ENCODE data around the gene MLPH. TPM values are rescaled to one million over a fixed set of nuclear protein-coding genes. Genes with fewer than 3 reads are reported as not detected.
A peak's percentile ranks its signal among the peaks of the same experiment; 100 is the strongest.

The MLPH gene
- total RNA-seq, 2 donors from 2014 or later = not detected

GRCh38 chr2:237574467-237574866, 87.4 kb downstream of the MLPH start:
- H3K27me3 Mint-ChIP-seq = peaks cover 0 to 4% of the 10 kb centered on the region in 2 donors
- ATAC-seq = no peak

GRCh38 chr2:237574894-237575868, 88.1 kb downstream of the MLPH start:
- Mint-ChIP-seq H3K36me3 (no peaks in the 10 kb centered on the region), H3K4me1 (ENCODE audit: low read depth in 2 of 2) (peaks cover 0 to 5% of the 10 kb centered on the region in 2 donors), H3K27me3 (peaks cover 0 to 4% of the 10 kb centered on the region in 2 donors), H3K27ac (no peak overlapping the region), H3K4me3 (no peak overlapping the region), H3K9me3 (no peaks in the 10 kb centered on the region)
- no peak for ATAC-seq
- DNase-seq (ENCODE audit: low spot score) = no peak

More at GRCh38 chr2:237574467-237574866, 87.4 kb downstream of the MLPH start:
- Mint-ChIP-seq H3K4me3 (no peak overlapping the region), H3K36me3 (no peaks in the 10 kb centered on the region), H3K4me1 (ENCODE audit: low read depth in 2 of 2) (peaks cover 0 to 5% of the 10 kb centered on the region in 2 donors), H3K27ac (no peak overlapping the region), H3K9me3 (no peaks in the 10 kb centered on the region)
- no peak for DNase-seq (ENCODE audit: low spot score)

DNA sequence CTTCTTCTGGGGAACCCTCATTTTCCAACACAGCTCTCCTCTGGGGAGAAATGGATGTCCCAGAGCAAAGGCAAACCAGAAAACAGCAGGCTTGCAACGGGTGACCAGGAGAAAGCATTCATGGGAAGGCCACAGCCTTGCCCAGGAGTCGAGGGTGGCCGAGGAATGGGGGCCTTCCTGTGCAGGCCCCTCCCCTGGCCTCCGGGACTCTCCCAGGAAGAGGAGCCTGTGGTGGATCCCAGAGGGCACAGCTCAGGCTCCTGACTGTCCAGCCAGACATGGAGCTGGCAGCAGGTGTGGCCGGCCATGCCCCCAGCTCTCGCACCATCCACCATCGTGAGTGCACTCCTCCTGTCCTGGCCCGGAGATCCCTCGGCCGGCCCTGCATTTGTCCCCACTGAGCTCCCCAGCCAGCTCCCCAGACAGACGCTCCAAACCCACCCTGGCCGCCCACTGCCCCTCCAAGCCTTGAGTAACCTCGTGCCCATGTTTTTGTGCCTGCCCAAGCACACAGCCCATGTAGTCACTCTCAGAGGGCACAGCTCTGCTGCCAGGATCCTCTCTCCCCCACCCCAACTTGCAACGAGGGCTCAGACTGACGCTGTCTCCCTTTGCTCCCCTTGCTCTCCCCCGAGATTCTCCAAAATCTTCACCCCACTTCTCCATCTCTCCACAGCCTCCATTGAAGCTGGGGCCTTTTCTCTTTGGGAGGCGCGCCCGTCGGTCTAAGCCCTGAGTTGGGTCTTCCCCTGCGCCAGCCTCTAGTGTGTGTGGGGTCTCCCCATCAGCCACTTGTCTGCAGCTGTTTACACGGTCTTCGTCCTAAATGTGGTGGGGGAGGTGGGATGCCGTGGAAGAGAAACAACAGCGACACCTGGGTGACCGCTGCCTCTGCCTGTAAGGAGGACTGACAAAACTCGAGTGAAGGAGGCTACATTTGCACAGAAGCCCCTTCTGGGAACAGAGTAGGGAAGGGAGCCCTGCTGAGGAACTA, 89.1 kb downstream of the MLPH start:
- H3K27ac Mint-ChIP-seq = no peak overlapping the region
- no peak for ATAC-seq
- H3K36me3 Mint-ChIP-seq = no peaks in the 10 kb centered on the region
- peaks cover 0 to 5% of the 10 kb centered on the region in 2 donors for H3K4me1 Mint-ChIP-seq (ENCODE audit: low read depth in 2 of 2)
- DNase-seq (ENCODE audit: low spot score) = no peak
- no peak overlapping the region for H3K4me3 Mint-ChIP-seq
- peaks cover 0 to 4% of the 10 kb centered on the region in 2 donors for H3K27me3 Mint-ChIP-seq
- no peaks in the 10 kb centered on the region for H3K9me3 Mint-ChIP-seq

- Mint-ChIP-seq H3K27ac (no peak overlapping the region), H3K9me3 (no peaks in the 10 kb centered on the region), H3K27me3 (peaks cover 0 to 4% of the 10 kb centered on the region in 2 donors), H3K36me3 (no peaks in the 10 kb centered on the region), H3K4me1 (ENCODE audit: low read depth in 2 of 2) (peaks cover 0 to 3% of the 10 kb centered on the region in 2 donors), H3K4me3 (no peak overlapping the region)
- DNase-seq (ENCODE audit: low spot score) (no peak), ATAC-seq (no peak)
Observed at GRCh38 chr2:237576974-237577373, 89.9 kb downstream of the MLPH start.

GRCh38 chr2:237577458-237577857, 90.4 kb downstream of the MLPH start:
- Mint-ChIP-seq H3K27ac (no peak overlapping the region), H3K9me3 (no peaks in the 10 kb centered on the region), H3K36me3 (no peaks in the 10 kb centered on the region), H3K4me1 (ENCODE audit: low read depth in 2 of 2) (no peaks in the 10 kb centered on the region), H3K27me3 (peaks cover 0 to 3% of the 10 kb centered on the region in 2 donors), H3K4me3 (no peak overlapping the region)
- DNase-seq (ENCODE audit: low spot score) (no peak), ATAC-seq (no peak)

GRCh38 chr2:237577956-237578870, 91.2 kb downstream of the MLPH start:
- Mint-ChIP-seq H3K4me1 (ENCODE audit: low read depth in 2 of 2) (no peaks in the 10 kb centered on the region), H3K9me3 (no peaks in the 10 kb centered on the region), H3K36me3 (no peaks in the 10 kb centered on the region), H3K27ac (no peak overlapping the region), H3K27me3 (peaks cover 0 to 2% of the 10 kb centered on the region in 2 donors), H3K4me3 (no peak overlapping the region)
- ATAC-seq = no peak
- no peak for DNase-seq (ENCODE audit: low spot score)

- Mint-ChIP-seq H3K4me3 (no peak overlapping the region), H3K27ac (no peak overlapping the region), H3K27me3 (peaks cover 0 to 2% of the 10 kb centered on the region in 2 donors), H3K4me1 (ENCODE audit: low read depth in 2 of 2) (no peaks in the 10 kb centered on the region), H3K9me3 (no peaks in the 10 kb centered on the region), H3K36me3 (no peaks in the 10 kb centered on the region)
- no peak for ATAC-seq
- no peak for DNase-seq (ENCODE audit: low spot score)
Observed at GRCh38 chr2:237581326-237581725, 94.3 kb downstream of the MLPH start.

GRCh38 chr2:237581751-237582746, 95.0 kb downstream of the MLPH start:
- peaks cover 0 to 5% of the 10 kb centered on the region in 2 donors for H3K27me3 Mint-ChIP-seq
- no peak for DNase-seq (ENCODE audit: low spot score)
- no peaks in the 10 kb centered on the region for H3K9me3 Mint-ChIP-seq
- no peak overlapping the region for H3K4me3 Mint-ChIP-seq
- ATAC-seq = peak in 1 of 2 donors; percentile 50
- H3K4me1 Mint-ChIP-seq (ENCODE audit: low read depth in 2 of 2) = no peaks in the 10 kb centered on the region
- no peak overlapping the region for H3K27ac Mint-ChIP-seq
- H3K36me3 Mint-ChIP-seq = no peaks in the 10 kb centered on the region

DNA sequence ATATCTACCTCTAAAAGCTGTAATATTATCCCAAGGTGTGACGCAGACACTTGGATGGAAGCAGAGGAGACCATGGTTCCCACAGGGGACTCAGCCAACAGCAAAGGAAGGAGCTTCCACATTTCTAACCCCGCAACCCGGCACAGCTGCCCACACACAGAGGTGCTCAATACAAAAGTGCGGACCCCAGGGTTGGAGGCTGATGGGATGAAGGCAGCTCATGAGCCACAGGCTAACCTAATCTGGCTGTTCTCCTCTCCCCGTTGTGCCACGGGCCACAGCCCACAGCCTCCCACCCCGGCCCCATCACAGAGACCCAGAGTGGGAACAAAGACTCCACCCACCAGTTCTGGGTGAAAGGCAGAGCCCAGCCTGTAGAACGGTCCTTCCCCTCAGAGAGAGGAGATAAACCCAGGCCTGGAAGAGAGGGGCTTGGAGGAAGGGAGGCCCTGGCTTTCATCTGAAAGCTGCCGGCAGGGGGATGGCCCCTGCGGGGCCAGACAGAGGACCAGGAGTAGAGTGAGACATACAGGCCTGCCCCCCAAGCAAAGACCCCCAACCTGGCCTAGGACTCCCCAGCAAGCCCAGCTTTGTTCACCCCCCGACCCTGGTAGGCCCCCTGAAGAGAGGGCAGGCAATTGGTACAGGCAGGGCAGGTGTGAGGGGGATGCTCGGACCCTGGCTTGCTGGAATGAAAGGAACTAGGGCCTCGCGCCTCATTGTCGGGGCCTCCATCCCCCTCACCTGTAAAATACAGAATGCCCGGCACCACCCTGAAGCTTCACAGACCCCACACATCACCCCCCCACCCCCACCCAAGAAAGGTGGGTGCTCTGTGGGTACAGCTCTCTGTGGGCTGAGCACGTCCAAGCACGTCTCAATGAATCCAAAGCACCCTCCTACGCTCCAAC, 96.6 kb downstream of the MLPH start:
- Mint-ChIP-seq H3K4me3 (no peak overlapping the region), H3K9me3 (no peaks in the 10 kb centered on the region), H3K27me3 (peaks cover 0 to 3% of the 10 kb centered on the region in 2 donors), H3K27ac (no peak overlapping the region), H3K4me1 (ENCODE audit: low read depth in 2 of 2) (no peaks in the 10 kb centered on the region), H3K36me3 (no peaks in the 10 kb centered on the region)
- no peak for DNase-seq (ENCODE audit: low spot score)
- no peak for ATAC-seq

DNA sequence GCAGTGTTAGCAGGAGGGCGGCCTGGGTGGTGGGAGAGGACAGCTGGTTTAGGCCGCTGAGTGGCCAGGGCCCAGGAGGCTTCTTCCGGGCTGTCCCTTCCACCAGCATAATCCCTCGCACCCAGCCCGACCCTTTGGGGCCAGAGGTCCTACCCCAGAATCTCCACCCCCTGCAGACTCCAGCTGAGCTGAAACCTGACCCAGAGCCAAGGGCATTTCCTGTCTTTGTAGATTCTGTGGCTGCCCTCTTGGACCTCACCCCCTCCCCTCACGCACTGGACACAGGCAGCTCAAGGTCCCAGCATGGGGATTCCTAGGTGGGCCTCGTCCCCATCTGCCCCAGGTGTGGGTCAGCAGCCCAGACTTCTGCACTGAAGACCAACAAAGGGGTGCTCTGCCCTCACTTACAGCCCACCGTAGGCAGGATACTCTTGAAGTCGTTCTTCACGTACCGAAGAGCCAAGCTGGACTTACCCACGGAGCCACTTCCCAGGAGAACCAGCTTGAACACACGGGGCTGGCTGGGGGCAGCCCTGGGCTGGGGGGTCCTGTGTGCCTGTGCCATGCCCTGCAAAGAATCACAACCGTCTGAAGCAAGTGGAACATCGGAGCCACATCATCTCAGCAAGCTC, 98.7 kb downstream of the MLPH start:
- no peaks in the 10 kb centered on the region for H3K9me3 Mint-ChIP-seq
- no peak overlapping the region for H3K27ac Mint-ChIP-seq
- H3K36me3 Mint-ChIP-seq = no peaks in the 10 kb centered on the region
- no peaks in the 10 kb centered on the region for H3K4me1 Mint-ChIP-seq (ENCODE audit: low read depth in 2 of 2)
- H3K27me3 Mint-ChIP-seq = peaks cover 3 to 14% of the 10 kb centered on the region in 2 donors
- DNase-seq (ENCODE audit: low spot score) (no peak), ATAC-seq (no peak)
- no peak overlapping the region for H3K4me3 Mint-ChIP-seq

All from natural killer cell treated with Interleukin-12 subunit alpha and Interleukin-12 subunit beta and Interleukin-15 and Interleukin-18, amount 100 ng/mL, for 72 hours (primary cell).